Dendritic cell treated with granulocyte-macrophage colony-stimulating factor and Interleukin-4, amounts not matched to agents 40 ng/mL and 50 ng/mL, for 4 days (primary cell): Measurements from ENCODE around the gene WWP2.
"Not testable (repeated sequence)": the region's sequence is repeated elsewhere in the genome, so short reads cannot be mapped to it uniquely, and the experiment has no call there.

ENCODE experiments used
- H3K27ac Mint-ChIP-seq: one replicate; pipeline ENCODE4 v1.8.0; 2022; ENCODE audit warnings: mild to moderate bottlenecking, mixed read lengths
- H3K27me3 Mint-ChIP-seq: one replicate; pipeline ENCODE4 v1.8.0; 2022; ENCODE audit warnings: mild to moderate bottlenecking, mixed read lengths
- H3K36me3 Mint-ChIP-seq: one replicate; pipeline ENCODE4 v1.8.0; 2022; ENCODE audit warnings: low read depth, mixed read lengths
- H3K4me1 Mint-ChIP-seq: one replicate; pipeline ENCODE4 v1.8.0; 2022; ENCODE audit warnings: low read depth, mixed read lengths
- H3K4me3 Mint-ChIP-seq: one replicate; pipeline ENCODE4 v1.8.0; 2022; ENCODE audit warnings: mild to moderate bottlenecking, moderate library complexity, mixed read lengths
- H3K9me3 Mint-ChIP-seq: one replicate; pipeline ENCODE4 v1.8.0; 2022; ENCODE audit warnings: mixed read lengths
- intact Hi-C: fragments of 100-400 bp; cut with micrococcal nuclease; formaldehyde crosslinking; loops from one replicate; pipeline ENCODE4 v1.15.0; 2022

WWP2 gene

DNA sequence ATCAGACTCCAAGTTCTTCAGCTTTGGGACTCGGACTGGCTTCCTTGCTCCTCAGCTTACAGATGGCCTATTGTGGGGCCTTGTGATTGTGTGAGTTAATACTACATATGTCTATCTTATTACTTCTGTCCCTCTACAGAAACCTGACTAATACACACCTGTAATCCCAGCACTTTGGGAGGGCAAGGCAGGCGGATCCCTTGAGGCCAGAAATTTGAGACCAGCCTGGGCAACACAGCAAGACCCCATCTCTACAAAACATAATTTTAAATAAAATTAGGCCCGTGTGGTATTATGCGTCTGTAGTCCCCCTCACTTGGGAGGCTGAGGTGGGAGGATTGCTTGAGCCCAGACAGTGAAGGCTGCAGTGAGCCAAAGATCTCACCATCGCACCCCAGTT lies 30.9 kb upstream of the WWP2 start:
- H3K4me3 Mint-ChIP-seq, H3K36me3 Mint-ChIP-seq, H3K27ac Mint-ChIP-seq, H3K27me3 Mint-ChIP-seq, H3K9me3 Mint-ChIP-seq, intact Hi-C loops: not testable (repeated sequence)
- peaks cover 18% of the 10 kb centered on the region for H3K4me1 Mint-ChIP-seq

DNA sequence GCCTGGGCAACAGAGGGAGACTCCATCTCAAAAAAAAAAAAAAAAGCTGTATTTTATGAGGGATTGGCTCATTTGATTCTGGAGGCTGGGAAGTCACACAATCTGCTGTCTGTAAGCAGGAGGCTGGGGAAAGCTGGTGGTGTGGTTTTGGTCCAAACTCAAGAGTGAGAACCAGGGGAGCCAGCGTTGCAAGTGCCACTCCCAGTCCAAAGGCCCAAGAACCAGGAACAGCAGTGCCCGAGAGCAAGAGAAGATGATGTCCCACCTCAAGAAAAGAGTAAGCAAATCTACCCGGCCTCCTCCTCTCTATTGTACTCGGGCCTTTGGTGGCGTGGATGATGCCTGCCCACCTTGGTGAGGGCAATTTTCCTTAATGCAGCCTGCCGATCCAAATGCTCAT lies 30.0 kb upstream of the WWP2 start:
- H3K27me3 Mint-ChIP-seq: no peaks in the 10 kb centered on the region
- intact Hi-C loops: no loop called here
- no peak overlapping the region for H3K4me3 Mint-ChIP-seq
- peaks cover 9% of the 10 kb centered on the region for H3K4me1 Mint-ChIP-seq
- no peaks in the 10 kb centered on the region for H3K9me3 Mint-ChIP-seq
- H3K36me3 Mint-ChIP-seq: no peaks in the 10 kb centered on the region
- no peak overlapping the region for H3K27ac Mint-ChIP-seq

DNA sequence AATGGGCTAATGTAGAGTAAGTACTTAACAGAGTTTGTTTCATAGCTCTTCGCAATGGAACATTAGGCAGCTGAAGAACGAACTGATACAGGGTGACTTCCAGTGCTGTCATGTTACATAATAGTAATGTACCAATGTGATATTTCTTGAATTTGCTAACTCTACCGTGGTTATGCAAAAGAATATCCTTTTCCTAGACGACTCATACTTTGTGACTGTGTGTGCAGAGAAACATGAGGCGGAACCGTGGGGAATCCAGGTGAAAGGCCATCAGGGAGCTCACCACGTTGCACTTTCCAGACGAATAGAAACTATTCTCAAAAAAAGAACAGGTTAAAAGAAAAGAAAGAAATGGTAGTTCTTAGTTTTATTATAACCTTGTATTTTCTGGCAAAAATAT lies 20.6 kb upstream of the WWP2 start:
- intact Hi-C loops: no loop called here
- peaks cover 70% of the 10 kb centered on the region for H3K36me3 Mint-ChIP-seq
- H3K4me3 Mint-ChIP-seq: no peak overlapping the region
- H3K9me3 Mint-ChIP-seq: no peaks in the 10 kb centered on the region
- H3K27ac Mint-ChIP-seq: no peak overlapping the region
- H3K27me3 Mint-ChIP-seq: no peaks in the 10 kb centered on the region
- no peaks in the 10 kb centered on the region for H3K4me1 Mint-ChIP-seq

DNA sequence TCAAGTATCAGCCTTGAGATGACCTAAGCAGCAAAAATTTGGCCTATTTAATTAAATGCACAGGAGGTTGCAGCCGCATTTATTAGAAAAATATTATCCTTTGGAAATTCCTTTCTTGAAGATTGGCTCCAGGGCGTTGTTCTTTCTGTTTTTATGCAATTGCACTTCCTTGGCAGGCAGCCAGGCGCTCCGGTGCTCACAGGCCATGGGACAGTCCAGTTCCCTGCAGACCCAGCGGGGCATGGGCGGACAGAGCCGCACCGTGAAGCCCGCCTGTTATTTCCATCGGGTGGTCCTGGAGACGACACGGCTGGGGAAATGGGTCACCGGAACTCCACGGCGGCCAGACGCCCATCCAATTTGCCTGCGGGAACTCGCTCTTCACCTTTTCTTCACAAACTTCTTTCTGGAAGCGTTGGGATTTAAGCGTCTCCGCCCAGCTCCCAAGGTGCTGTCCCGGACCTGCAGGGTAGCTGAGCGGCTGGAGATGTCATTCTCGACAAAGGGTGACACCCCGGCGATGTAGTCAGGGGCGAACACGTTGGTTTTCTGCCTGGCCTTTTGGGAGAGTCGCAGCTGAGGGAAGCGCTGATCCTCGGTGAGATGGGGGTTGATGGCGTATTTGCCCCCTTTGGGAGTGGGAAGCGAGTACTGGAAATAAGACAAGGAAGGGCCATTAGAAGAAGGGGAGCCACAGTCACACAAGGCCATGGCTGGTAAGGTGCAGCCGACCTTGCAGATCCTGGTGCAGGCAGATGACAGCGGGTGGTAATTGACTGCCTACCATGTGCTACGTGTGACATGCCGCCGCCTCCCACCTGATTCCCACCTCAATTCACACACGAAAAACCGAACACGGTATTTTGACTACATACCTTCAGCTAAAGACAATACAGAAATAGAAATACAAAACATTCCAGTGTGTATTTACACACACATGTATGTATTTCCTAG lies 19.9 kb upstream of the WWP2 start:
- H3K4me1 Mint-ChIP-seq: no peaks in the 10 kb centered on the region
- no peaks in the 10 kb centered on the region for H3K27me3 Mint-ChIP-seq
- no peaks in the 10 kb centered on the region for H3K9me3 Mint-ChIP-seq
- intact Hi-C loops: no loop called here
- no peak overlapping the region for H3K4me3 Mint-ChIP-seq
- peaks cover 77% of the 10 kb centered on the region for H3K36me3 Mint-ChIP-seq
- H3K27ac Mint-ChIP-seq: no peak overlapping the region

- intact Hi-C loops: no loop called here
- Mint-ChIP-seq H3K27ac (no peak overlapping the region), H3K36me3 (peaks cover 100% of the 10 kb centered on the region), H3K27me3 (no peaks in the 10 kb centered on the region), H3K4me3 (no peak overlapping the region), H3K9me3 (no peaks in the 10 kb centered on the region), H3K4me1 (no peaks in the 10 kb centered on the region)
Observed at GRCh38 chr16:69744363-69745231, 17.5 kb upstream of the WWP2 start.

DNA sequence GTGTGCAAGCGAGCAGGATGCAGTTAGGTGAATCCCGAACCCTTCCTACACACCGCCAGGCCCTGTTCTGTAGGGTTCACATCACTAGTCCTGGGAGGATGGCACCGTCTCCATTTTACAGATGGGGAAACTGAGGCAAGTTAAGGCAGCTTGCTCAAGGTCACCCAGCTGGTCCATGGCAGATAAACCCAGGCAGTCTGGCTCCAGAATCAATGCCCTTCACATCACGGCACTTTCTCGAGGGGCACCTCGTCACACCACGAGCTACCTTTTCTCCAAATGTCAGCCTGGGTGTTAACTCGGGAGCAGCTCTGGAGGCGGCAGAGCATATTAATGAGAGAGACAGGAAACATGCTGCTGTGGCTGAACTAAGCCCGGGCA lies 16.9 kb upstream of the WWP2 start:
- Mint-ChIP-seq H3K36me3 (peaks cover 100% of the 10 kb centered on the region), H3K4me1 (no peaks in the 10 kb centered on the region), H3K27me3 (no peaks in the 10 kb centered on the region), H3K4me3 (no peak overlapping the region), H3K27ac (no peak overlapping the region), H3K9me3 (no peaks in the 10 kb centered on the region)
- intact Hi-C loops: no loop called here

DNA sequence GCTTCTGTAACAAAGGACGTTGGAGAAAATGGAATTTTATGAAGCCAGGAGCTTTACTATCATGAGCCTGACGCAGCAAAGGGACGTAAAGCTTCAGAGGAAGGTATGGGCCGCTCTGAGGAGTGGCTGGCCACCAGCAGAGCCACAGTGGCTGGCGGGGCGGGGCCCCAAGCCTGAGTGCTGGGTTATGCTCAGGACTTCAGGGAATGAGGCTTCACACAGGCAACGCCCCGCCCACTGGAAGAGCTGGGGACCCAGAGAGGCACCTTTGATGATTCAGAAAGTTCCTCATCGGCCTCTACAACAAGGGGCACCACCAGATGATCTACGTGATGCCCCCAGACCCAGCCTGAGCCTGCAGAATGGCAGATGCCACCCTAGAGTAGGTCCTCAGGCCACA lies 16.2 kb upstream of the WWP2 start:
- no peaks in the 10 kb centered on the region for H3K27me3 Mint-ChIP-seq
- H3K4me1 Mint-ChIP-seq: no peaks in the 10 kb centered on the region
- peaks cover 100% of the 10 kb centered on the region for H3K36me3 Mint-ChIP-seq
- peak overlapping the region; percentile 10 for H3K27ac Mint-ChIP-seq
- intact Hi-C loops: no loop called here
- H3K4me3 Mint-ChIP-seq: no peak overlapping the region
- no peaks in the 10 kb centered on the region for H3K9me3 Mint-ChIP-seq

GRCh38 chr16:69747115-69747514 lies 15.0 kb upstream of the WWP2 start:
- Mint-ChIP-seq H3K9me3 (no peaks in the 10 kb centered on the region), H3K4me1 (no peaks in the 10 kb centered on the region), H3K36me3 (peaks cover 100% of the 10 kb centered on the region), H3K27ac (no peak overlapping the region), H3K27me3 (no peaks in the 10 kb centered on the region), H3K4me3 (no peak overlapping the region)
- intact Hi-C loops: no loop called here

- Mint-ChIP-seq H3K4me1 (peaks cover 16% of the 10 kb centered on the region), H3K9me3 (no peaks in the 10 kb centered on the region), H3K4me3 (no peak overlapping the region), H3K36me3 (peaks cover 92% of the 10 kb centered on the region), H3K27ac (no peak overlapping the region), H3K27me3 (no peaks in the 10 kb centered on the region)
- intact Hi-C loops: no loop called here
Observed at GRCh38 chr16:69748694-69749345, 13.3 kb upstream of the WWP2 start.

DNA sequence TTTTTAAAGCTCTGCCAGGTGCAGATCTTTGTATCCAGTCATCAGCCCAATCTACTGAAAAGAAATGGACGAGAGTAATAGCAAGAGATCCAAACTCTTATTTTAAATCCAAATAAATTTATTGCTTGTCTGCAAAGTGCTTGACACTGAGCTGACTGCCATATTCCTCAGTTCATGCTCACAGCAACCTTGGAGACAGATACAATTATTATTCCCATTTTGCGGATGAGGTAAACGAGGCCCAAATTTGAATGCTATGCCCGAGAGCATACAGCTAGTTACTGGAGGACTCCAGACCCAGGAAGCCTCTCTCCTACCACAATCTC lies 8.0 kb upstream of the WWP2 start:
- Mint-ChIP-seq H3K4me3 (peak overlapping the region; percentile 100), H3K4me1 (peaks cover 23% of the 10 kb centered on the region), H3K27me3 (peaks cover 6% of the 10 kb centered on the region), H3K36me3 (peaks cover 47% of the 10 kb centered on the region), H3K9me3 (no peaks in the 10 kb centered on the region), H3K27ac (peak overlapping the region; percentile 98)
- intact Hi-C loops: loop anchor here (1.0 kb wide), 2 partner anchors 28 to 45 kb away; partner anchors contain the start of gene NQO1

DNA sequence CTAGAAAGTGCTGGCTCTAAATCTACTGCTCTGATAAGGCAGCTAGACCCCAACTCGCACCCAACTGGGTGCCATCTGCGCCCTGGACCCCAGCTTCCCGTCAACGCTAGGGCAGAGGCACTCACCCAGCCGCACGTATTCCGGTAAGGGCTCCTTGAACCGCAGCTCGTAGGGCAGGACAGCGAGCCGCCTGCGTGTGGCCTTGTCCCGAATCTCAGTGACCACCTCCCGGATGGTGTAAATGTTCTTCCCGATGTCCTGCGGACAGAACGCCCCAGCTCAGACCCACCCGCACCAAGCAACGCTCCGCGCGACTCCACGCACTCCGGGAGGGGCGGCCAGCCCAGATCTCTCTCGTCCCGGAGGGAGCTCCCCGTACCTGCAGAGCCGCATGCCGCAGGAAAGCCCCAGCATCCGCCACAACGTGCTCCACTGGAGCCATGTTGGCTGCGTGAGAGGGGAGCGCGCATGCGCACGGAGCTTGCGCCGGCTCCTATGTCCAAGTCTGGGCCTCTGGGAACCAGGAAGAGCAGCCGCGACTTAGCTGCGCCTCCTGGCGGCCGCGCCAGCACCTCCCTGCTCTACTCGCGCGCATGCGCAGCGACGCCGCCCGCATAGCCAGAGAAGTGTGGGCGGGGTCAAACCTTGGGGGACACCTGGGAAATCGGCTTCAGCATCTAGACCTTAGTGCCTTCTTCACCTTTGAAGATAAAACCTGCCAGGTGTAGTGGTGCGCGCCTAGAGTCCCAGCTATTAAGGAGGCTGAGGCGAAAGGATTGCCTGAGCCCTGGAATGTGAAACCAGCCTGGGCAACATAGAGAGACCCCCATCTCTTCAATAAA lies 7.4 kb upstream of the WWP2 start, which contains the start of gene NOB1:
NOB1 (minus strand) TSS at position 458 of the 842 bp plus-strand sequence; CDS start at position 442, 16 bp downstream.
- intact Hi-C loops: loop anchor here (1.0 kb wide), 2 partner anchors 28 to 45 kb away; partner anchors contain the start of gene NQO1
- Mint-ChIP-seq H3K4me1 (peaks cover 23% of the 10 kb centered on the region), H3K27me3 (peaks cover 6% of the 10 kb centered on the region), H3K9me3 (no peaks in the 10 kb centered on the region), H3K36me3 (peaks cover 41% of the 10 kb centered on the region), H3K27ac (peak within 1 kb of the TSS; percentile 98), H3K4me3 (peak within 1 kb of the TSS; percentile 100)

DNA sequence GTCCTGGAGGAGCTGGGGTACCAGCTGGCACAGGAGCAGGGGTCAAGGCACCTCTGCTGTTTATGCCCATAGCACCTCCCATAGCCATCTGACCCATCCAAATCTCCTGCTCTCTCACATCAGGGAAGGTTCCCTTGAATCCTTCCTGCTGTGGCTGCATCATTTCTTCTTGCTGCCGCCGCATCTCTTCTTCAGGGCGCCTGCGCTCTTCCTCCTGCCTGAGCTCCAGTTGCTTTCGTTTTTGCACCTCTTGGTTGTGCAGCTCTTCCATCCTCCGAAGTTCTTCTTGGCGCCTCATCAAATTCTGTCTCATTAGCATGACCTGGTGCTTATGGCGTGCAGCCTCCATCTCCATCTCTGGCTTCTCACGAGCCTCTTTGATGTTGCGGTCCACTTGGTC lies 5.4 kb upstream of the WWP2 start:
- Mint-ChIP-seq H3K4me1 (peaks cover 23% of the 10 kb centered on the region), H3K27ac (no peak overlapping the region), H3K36me3 (peaks cover 21% of the 10 kb centered on the region), H3K27me3 (peaks cover 6% of the 10 kb centered on the region), H3K9me3 (no peaks in the 10 kb centered on the region), H3K4me3 (no peak overlapping the region)
- intact Hi-C loops: no loop called here

DNA sequence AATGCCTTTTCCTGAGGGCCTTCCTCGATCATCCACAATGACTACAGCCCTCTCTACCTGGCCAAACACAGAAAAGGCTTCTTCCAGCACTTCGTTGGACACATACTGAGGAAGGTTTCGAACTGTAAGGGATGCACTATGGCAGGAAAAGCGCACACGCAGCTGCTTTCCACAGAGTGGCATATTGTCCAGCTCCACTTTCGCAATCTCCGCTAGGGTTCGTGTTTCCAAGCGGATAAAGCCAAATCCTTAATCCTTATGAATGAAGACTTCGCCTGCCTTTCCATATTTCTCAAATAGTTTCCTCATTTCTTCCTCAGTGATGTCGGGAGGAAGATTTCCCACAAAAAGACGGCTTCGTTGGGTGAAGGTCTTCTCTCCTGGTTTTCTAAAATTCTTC lies 4.8 kb upstream of the WWP2 start:
- intact Hi-C loops, H3K27me3 Mint-ChIP-seq, H3K9me3 Mint-ChIP-seq, H3K4me3 Mint-ChIP-seq, H3K27ac Mint-ChIP-seq: not testable (repeated sequence)
- peaks cover 20% of the 10 kb centered on the region for H3K36me3 Mint-ChIP-seq
- peaks cover 21% of the 10 kb centered on the region for H3K4me1 Mint-ChIP-seq
